ENCODE measurements around the gene SCAF8. TPM values are rescaled to one million over a fixed set of nuclear protein-coding genes. Genes with fewer than 3 reads are reported as not detected.
A peak's percentile ranks its signal among the peaks of the same experiment; 100 is the strongest.

SCAF8 gene
- polyA plus RNA-seq, 1 of the 3 experiments (the other 2 are of a cell fraction) = 11.0 TPM

GRCh38 chr6:154733626-154734382 is 588 bp downstream of the SCAF8 start (continued):
- TF ChIP-seq FOSL2 (IDR thresholded peaks at IDR 0.05; ENCODE audit: borderline replicate concordance, low read depth) (no peak), CHD2 (IDR thresholded peaks at IDR 0.05; ENCODE audit: low read length, partially characterized antibody) (peak; percentile 92), TEAD4 (IDR thresholded peaks at IDR 0.05; ENCODE audit: borderline replicate concordance, insufficient read depth) (no peak), REST (IDR thresholded peaks at IDR 0.05; ENCODE audit: low read depth, low read length) (no peak), GATA2 (CRISPR knock-in tag; IDR thresholded peaks at IDR 0.05) (no peak), EZH2phosphoT487 (IDR thresholded peaks at IDR 0.05; ENCODE audit: borderline replicate concordance, low read depth) (no peak), NFIC (IDR thresholded peaks at IDR 0.05; ENCODE audit: borderline replicate concordance) (no peak)

- CTCF ChIA-PET = interaction anchor here (1.1 to 2.2 kb wide), 3 partner anchors 10 to 69 kb away, joined by 3 to 5 read pairs (median 5); no protein-coding TSS in a partner anchor
- H3K4me3 ChIP-seq (ENCODE audit: low read depth in 2 of 2, low read length in 1 of 2) = no peak overlapping the region
- H2AFZ ChIP-seq (ENCODE audit: low read depth) = no peak overlapping the region
- no peak overlapping the region for H3K4me2 ChIP-seq
- no peak for TF ChIP-seq POLR2AphosphoS5 (IDR thresholded peaks at IDR 0.05; ENCODE audit: low read depth, low read length)
- TF ChIP-seq GABPA (IDR thresholded peaks at IDR 0.05; ENCODE audit: low read depth) = no peak
- no peak for TF ChIP-seq TEAD4 (IDR thresholded peaks at IDR 0.05; ENCODE audit: borderline replicate concordance, insufficient read depth)
- no peak for TF ChIP-seq GATA2 (CRISPR knock-in tag; IDR thresholded peaks at IDR 0.05)
- no peak overlapping the region for H3K27ac ChIP-seq (ENCODE audit: low read depth in 2 of 2, low read length in 1 of 2)
- DNase-seq = no peak
- no peaks in the 10 kb centered on the region for H3K9me2 ChIP-seq
- H3K9ac ChIP-seq = no peak overlapping the region
- H4K20me1 ChIP-seq (ENCODE audit: insufficient read depth) = peaks cover 76% of the 10 kb centered on the region
- H3K27me3 ChIP-seq (ENCODE audit: insufficient read depth) = no peaks in the 10 kb centered on the region
- H3K36me3 ChIP-seq (replicated peaks in 1 of 2; ENCODE audit: control insufficient read depth in 1 of 2, insufficient read depth in 2 of 2, low read length in 1 of 2) = peaks cover 5 to 7% of the 10 kb centered on the region in 2 experiments
- no peaks in the 10 kb centered on the region for H3K9me3 ChIP-seq
- POLR2A ChIA-PET = no interaction called here
- peaks cover 77% of the 10 kb centered on the region for H3K79me2 ChIP-seq (ENCODE audit: insufficient read depth)
- peaks cover 6 to 17% of the 10 kb centered on the region in 2 experiments; a peak in 3 of 4 replicates for H3K4me1 ChIP-seq (ENCODE audit: control insufficient read depth in 1 of 2, insufficient read depth in 2 of 2, low read depth in 1 of 2, low read length in 1 of 2)
- 96% methylated on average over 4 of the region's 4 CpGs for WGBS (ENCODE audit: low lambda C conversion rate)
- H3F3A ChIP-seq (replicated peaks; ENCODE audit: insufficient read depth) = peaks cover 14% of the 10 kb centered on the region
Observed at GRCh38 chr6:154736618-154737259, 3.5 kb downstream of the SCAF8 start.

Measured in SK-N-SH (cell line).